ENCODE measurements around the gene MED12L.

Gene MED12L

GRCh38 chr3:151330379-151330778, 244.9 kb downstream of the MED12L start:
- no peak for DNase-seq

- DNase-seq: no peak
These were observed 245.4 kb downstream of the MED12L start for GRCh38 chr3:151330899-151331298.

- no peak for DNase-seq
These were observed 246.2 kb downstream of the MED12L start for GRCh38 chr3:151331696-151332095.

GRCh38 chr3:151345859-151346258, 260.4 kb downstream of the MED12L start:
- no peak for DNase-seq

- DNase-seq: no peak
These were observed 260.8 kb downstream of the MED12L start for GRCh38 chr3:151346292-151346691.

- DNase-seq: no peak
These were observed 262.0 kb downstream of the MED12L start for GRCh38 chr3:151347432-151347831.

- DNase-seq: no peak
These were observed 265.2 kb downstream of the MED12L start for GRCh38 chr3:151350656-151351055.

GRCh38 chr3:151351219-151351618, 265.8 kb downstream of the MED12L start:
- no peak for DNase-seq

GRCh38 chr3:151351648-151352047, 266.2 kb downstream of the MED12L start:
- DNase-seq: no peak

- DNase-seq: no peak
These were observed 271.5 kb downstream of the MED12L start for GRCh38 chr3:151356794-151357462.

- no peak for DNase-seq
These were observed 272.0 kb downstream of the MED12L start for GRCh38 chr3:151357463-151357850.

GRCh38 chr3:151362751-151363174, 277.3 kb downstream of the MED12L start:
- no peak for DNase-seq

GRCh38 chr3:151366993-151367392, 281.5 kb downstream of the MED12L start:
- DNase-seq: no peak

GRCh38 chr3:151367448-151367847, 282.0 kb downstream of the MED12L start:
- DNase-seq: no peak

- no peak for DNase-seq
These were observed 286.1 kb downstream of the MED12L start for GRCh38 chr3:151371526-151371925.

- DNase-seq: no peak
These were observed 286.8 kb downstream of the MED12L start for GRCh38 chr3:151372063-151372820.

- no peak for DNase-seq
These were observed 292.4 kb downstream of the MED12L start for GRCh38 chr3:151377768-151378385.

- no peak for DNase-seq
These were observed 293.7 kb downstream of the MED12L start for GRCh38 chr3:151379083-151379734.

GRCh38 chr3:151382671-151383070, 297.2 kb downstream of the MED12L start:
- DNase-seq: no peak

GRCh38 chr3:151383111-151383510, 297.6 kb downstream of the MED12L start:
- no peak for DNase-seq

- no peak for DNase-seq
These were observed 298.5 kb downstream of the MED12L start for GRCh38 chr3:151383956-151384355.

GRCh38 chr3:151384741-151385174, 299.3 kb downstream of the MED12L start, which contains the start of gene P2RY12:
Gene P2RY12 (minus strand): TSS chr3:151384753. CDS start chr3:151338845, 45,908 bp downstream.
- no peak for DNase-seq

GRCh38 chr3:151386056-151386455, 300.6 kb downstream of the MED12L start:
- DNase-seq: no peak
